A673 (cell line): ENCODE results near the gene HRH2.

ENCODE experiments used
- CTCF ChIP-seq: fragments of 300-800, 200-600 bp; sonication (generic); conservative IDR thresholded peaks from 2 replicates; pipeline ENCODE4 v1.5.1; 2017; ENCODE audit warnings: low read depth, mild to moderate bottlenecking, antibody characterized with exemption, low read length, moderate library complexity, mixed read lengths
- EZH2 ChIP-seq: fragments of 200-600 bp; sonication (generic); IDR thresholded peaks from 2 replicates; pipeline ENCODE4 v1.6.1; 2017; ENCODE audit warnings: borderline replicate concordance, low read depth, mild to moderate bottlenecking, mixed read lengths, antibody characterized with exemption, low read length; ENCODE audit not compliant: poor library complexity, severe bottlenecking

GRCh38 chr5:175750511-175750931, 92.7 kb downstream of the HRH2 start:
- no peak for TF ChIP-seq CTCF
- no peak for TF ChIP-seq EZH2
